Measurements from ENCODE around the gene ARHGAP24. TPM values are rescaled to one million over a fixed set of nuclear protein-coding genes. Genes with fewer than 3 reads are reported as not detected.

Gene ARHGAP24
- total and polyA plus RNA-seq, 2 of the 13 experiments (the other 11 are each of a cell fraction or from before 2014, with no cell fraction given) = 0.07 to 0.55 TPM

GRCh38 chr4:85650908-85651307 is 176.0 kb downstream of the ARHGAP24 start:
- no peak for ATAC-seq
- Histone ChIP-seq H3K4me1 (ENCODE audit: insufficient read depth, low read length) (no peaks in the 10 kb centered on the region), H3K4me3 (replicated peaks in 1 of 3; ENCODE audit: insufficient read depth in 1 of 3, low read depth in 2 of 3, low read length in 3 of 3) (no peak overlapping the region), H3K27ac (ENCODE audit: extremely low read length, insufficient read depth, low read length) (no peak overlapping the region), H3K4me2 (ENCODE audit: low read depth, low read length) (no peak overlapping the region), H4K20me1 (ENCODE audit: insufficient read depth, low read length) (no peaks in the 10 kb centered on the region), H2AFZ (ENCODE audit: low read length) (no peak overlapping the region), H3K36me3 (replicated peaks in 1 of 2; ENCODE audit: control insufficient read depth in 1 of 2, insufficient read depth in 2 of 2, low read length in 2 of 2) (no peaks in the 10 kb centered on the region), H3K9ac (ENCODE audit: insufficient read depth, low read depth, low read length) (no peak overlapping the region), H3K9me3 (ENCODE audit: low read length) (no peaks in the 10 kb centered on the region), H3K79me2 (ENCODE audit: insufficient read depth, low read length) (no peaks in the 10 kb centered on the region), H3K27me3 (ENCODE audit: control insufficient read depth in 1 of 2, insufficient read depth in 2 of 2, low read length in 2 of 2) (no peaks in the 10 kb centered on the region)
- BruUV-seq (replicated peaks) = no TSS peak
- POLR2A ChIA-PET = no interaction called here
- CTCF ChIA-PET (ENCODE audit: low intra/inter-chr PET ratio, low total read pairs) = no interaction called here
- WGBS (ENCODE audit: low lambda C conversion rate) = 31% methylated on average over 4 of the region's 4 CpGs
- DNase-seq (ENCODE audit: low spot score) = no peak
- no peak for TF ChIP-seq TOPORS (CRISPR knock-in tag; IDR thresholded peaks at IDR 0.05)
- TF ChIP-seq, protein P1, sequence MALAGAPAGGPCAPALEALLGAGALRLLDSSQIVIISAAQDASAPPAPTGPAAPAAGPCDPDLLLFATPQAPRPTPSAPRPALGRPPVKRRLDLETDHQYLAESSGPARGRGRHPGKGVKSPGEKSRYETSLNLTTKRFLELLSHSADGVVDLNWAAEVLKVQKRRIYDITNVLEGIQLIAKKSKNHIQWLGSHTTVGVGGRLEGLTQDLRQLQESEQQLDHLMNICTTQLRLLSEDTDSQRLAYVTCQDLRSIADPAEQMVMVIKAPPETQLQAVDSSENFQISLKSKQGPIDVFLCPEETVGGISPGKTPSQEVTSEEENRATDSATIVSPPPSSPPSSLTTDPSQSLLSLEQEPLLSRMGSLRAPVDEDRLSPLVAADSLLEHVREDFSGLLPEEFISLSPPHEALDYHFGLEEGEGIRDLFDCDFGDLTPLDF (CRISPR knock-in tag; IDR thresholded peaks at IDR 0.05) = no peak
- no peak for TF ChIP-seq CHCHD3 (CRISPR knock-in tag; IDR thresholded peaks at IDR 0.05)
- TF ChIP-seq, protein P2, sequence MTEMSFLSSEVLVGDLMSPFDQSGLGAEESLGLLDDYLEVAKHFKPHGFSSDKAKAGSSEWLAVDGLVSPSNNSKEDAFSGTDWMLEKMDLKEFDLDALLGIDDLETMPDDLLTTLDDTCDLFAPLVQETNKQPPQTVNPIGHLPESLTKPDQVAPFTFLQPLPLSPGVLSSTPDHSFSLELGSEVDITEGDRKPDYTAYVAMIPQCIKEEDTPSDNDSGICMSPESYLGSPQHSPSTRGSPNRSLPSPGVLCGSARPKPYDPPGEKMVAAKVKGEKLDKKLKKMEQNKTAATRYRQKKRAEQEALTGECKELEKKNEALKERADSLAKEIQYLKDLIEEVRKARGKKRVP (CRISPR knock-in tag; IDR thresholded peaks at IDR 0.05) = no peak
- no peak for TF ChIP-seq ZGPAT (CRISPR knock-in tag; IDR thresholded peaks at IDR 0.05)
- TF ChIP-seq ZNF234 (CRISPR knock-in tag; conservative IDR thresholded peaks at IDR 0.05) = no peak
- TF ChIP-seq TMF1 (CRISPR knock-in tag; IDR thresholded peaks at IDR 0.05; ENCODE audit: low read depth) = no peak
- no peak for TF ChIP-seq NBN (conservative IDR thresholded peaks at IDR 0.05)
- intact Hi-C loops (cut with micrococcal nuclease; ENCODE audit: unreplicated experiment) (no loop called here), in situ Hi-C loops (cut with HindIII; ENCODE audit: extremely low pct_ligation_motif_present, low pct_unique_long_range_greater_than_20kb) (no loop called here)
- FAIRE-seq = no peak

Measured in HepG2 (cell line).